GM21825 (cell line): ENCODE results near the gene ABCA8.

ENCODE experiments used
- ATAC-seq: cut with Tn5 transposase; IDR thresholded peaks from one replicate; pipeline ENCODE4 v1.9.1; 2021; ENCODE audit warnings: mild to moderate bottlenecking, moderate library complexity; ENCODE audit not compliant: unreplicated experiment

The ABCA8 gene

GRCh38 chr17:68878226-68878885 is 76.8 kb downstream of the ABCA8 start:
- ATAC-seq: no peak

GRCh38 chr17:68871447-68871846 is 83.7 kb downstream of the ABCA8 start:
- no peak for ATAC-seq

GRCh38 chr17:68870976-68871375 is 84.2 kb downstream of the ABCA8 start:
- no peak for ATAC-seq

GRCh38 chr17:68870161-68870826 is 84.9 kb downstream of the ABCA8 start:
- no peak for ATAC-seq

GRCh38 chr17:68868708-68869107 is 86.5 kb downstream of the ABCA8 start:
- no peak for ATAC-seq

GRCh38 chr17:68867759-68868516 is 87.3 kb downstream of the ABCA8 start:
- ATAC-seq: no peak

GRCh38 chr17:68865584-68865983 is 89.6 kb downstream of the ABCA8 start:
- no peak for ATAC-seq

- no peak for ATAC-seq
Measured at GRCh38 chr17:68863091-68863652, 92.0 kb downstream of the ABCA8 start.

- no peak for ATAC-seq
Measured at GRCh38 chr17:68861602-68862001, 93.6 kb downstream of the ABCA8 start.

GRCh38 chr17:68860941-68861340 is 94.3 kb downstream of the ABCA8 start:
- no peak for ATAC-seq

GRCh38 chr17:68854452-68854851 is 100.7 kb downstream of the ABCA8 start:
- no peak for ATAC-seq

- ATAC-seq: no peak
Measured at GRCh38 chr17:68853439-68853838, 101.8 kb downstream of the ABCA8 start.

- no peak for ATAC-seq
Measured at GRCh38 chr17:68853036-68853435, 102.2 kb downstream of the ABCA8 start.

GRCh38 chr17:68851890-68852289 is 103.3 kb downstream of the ABCA8 start:
- ATAC-seq: no peak

GRCh38 chr17:68850749-68851510 is 104.3 kb downstream of the ABCA8 start:
- no peak for ATAC-seq

GRCh38 chr17:68849673-68850610 is 105.2 kb downstream of the ABCA8 start:
- no peak for ATAC-seq

- ATAC-seq: no peak
Measured at GRCh38 chr17:68847711-68848110, 107.5 kb downstream of the ABCA8 start.

GRCh38 chr17:68843522-68843921 is 111.7 kb downstream of the ABCA8 start:
- no peak for ATAC-seq

- no peak for ATAC-seq
Measured at GRCh38 chr17:68840073-68840472, 115.1 kb downstream of the ABCA8 start.

GRCh38 chr17:68835071-68835470 is 120.1 kb downstream of the ABCA8 start:
- ATAC-seq: no peak
